ENCODE results near the gene TPH2. TPM values are rescaled to one million over a fixed set of nuclear protein-coding genes. Genes with fewer than 3 reads are reported as not detected.

The TPH2 gene
- total and polyA plus RNA-seq, 4 experiments from 2014 or later: 0.12 TPM; not detected in 3

DNA sequence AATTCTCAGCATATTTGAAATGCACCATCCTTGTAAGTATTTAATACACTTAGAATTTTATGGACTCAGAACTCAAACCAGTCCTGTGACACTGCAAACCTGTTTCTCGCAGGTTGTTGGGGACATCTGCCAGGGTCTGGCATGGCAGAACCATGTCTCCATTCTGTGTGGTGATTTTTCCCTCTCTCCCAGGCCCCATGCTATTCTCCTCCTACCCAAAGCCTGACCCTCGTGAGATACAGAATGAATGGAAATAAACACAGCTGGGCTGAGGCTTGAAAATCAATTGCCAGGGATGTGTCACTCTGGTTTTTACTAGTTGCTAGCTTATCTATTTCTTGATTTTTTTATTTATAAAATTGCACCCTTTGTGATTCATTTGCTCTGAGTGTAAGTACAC, 19.8 kb downstream of the TPH2 start:
- Mint-ChIP-seq H3K4me1 (no peaks in the 10 kb centered on the region), H3K9me3 (no peaks in the 10 kb centered on the region), H3K4me3 (no peak overlapping the region), H3K27ac (no peak overlapping the region), H3K27me3 (peaks cover 6 to 19% of the 10 kb centered on the region in 2 donors), H3K36me3 (no peaks in the 10 kb centered on the region)
- POLR2A ChIA-PET (ENCODE audit: partially characterized antibody): no interaction called here
- DNase-seq: no peak
- intact Hi-C loops (cut with micrococcal nuclease): no loop called here
- CTCF ChIA-PET (ENCODE audit: partially characterized antibody): interaction anchor here (1.6 kb wide), 1 partner anchor 8 kb away, joined by 4 read pairs; no protein-coding TSS in a partner anchor
- no peaks in the 10 kb centered on the region for H3K36me3 ChIP-seq (ENCODE audit: insufficient read depth, low read length)
- H3K27ac ChIP-seq (ENCODE audit: low read depth, low read length): no peak overlapping the region
- no peaks in the 10 kb centered on the region for H3K9me3 ChIP-seq (ENCODE audit: control insufficient read depth in 1 of 2, low read length in 2 of 2)
- no peaks in the 10 kb centered on the region for H3K27me3 ChIP-seq (ENCODE audit: insufficient read depth, low read length)
- H3K4me3 ChIP-seq (ENCODE audit: low read length in 2 of 2): no peak overlapping the region
- no peaks in the 10 kb centered on the region for H3K4me1 ChIP-seq (ENCODE audit: insufficient read depth, low read length)

DNA sequence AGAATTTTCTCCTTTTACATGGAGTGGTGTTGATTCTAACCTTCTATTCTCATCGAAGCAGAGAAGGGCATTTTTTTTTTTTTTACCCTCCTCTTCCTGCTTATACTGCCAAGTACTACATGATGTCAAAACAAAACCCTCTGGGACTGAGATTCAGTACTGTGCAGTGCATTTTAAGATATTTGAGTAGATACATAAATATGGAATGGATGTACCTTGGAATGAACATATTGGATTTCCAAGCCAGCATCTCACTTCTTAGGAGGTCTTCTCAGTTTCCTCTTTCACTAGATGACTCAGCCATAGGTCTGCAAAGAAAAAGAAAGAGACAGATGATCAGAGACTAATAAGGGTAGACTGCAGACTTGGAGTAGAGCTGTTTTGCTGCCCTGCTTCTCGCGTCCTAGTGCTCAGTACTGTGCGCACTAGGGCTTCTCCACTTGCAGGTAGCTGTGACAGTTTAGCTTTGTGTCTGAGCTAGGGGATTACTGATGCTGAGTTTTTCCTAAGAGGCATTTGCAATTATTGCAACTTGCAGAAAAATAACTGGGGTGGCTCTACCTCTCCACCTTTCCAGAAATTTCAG, 20.4 kb downstream of the TPH2 start:
- DNase-seq: no peak
- Histone ChIP-seq H3K9me3 (ENCODE audit: control insufficient read depth in 1 of 2, low read length in 2 of 2) (no peaks in the 10 kb centered on the region), H3K27me3 (ENCODE audit: insufficient read depth, low read length) (no peaks in the 10 kb centered on the region), H3K4me1 (ENCODE audit: insufficient read depth, low read length) (no peaks in the 10 kb centered on the region), H3K27ac (ENCODE audit: low read depth, low read length) (no peak overlapping the region), H3K36me3 (ENCODE audit: insufficient read depth, low read length) (no peaks in the 10 kb centered on the region), H3K4me3 (ENCODE audit: low read length in 2 of 2) (no peak overlapping the region)
- intact Hi-C loops (cut with micrococcal nuclease): no loop called here
- ChIA-PET POLR2A (ENCODE audit: partially characterized antibody) (no interaction called here), CTCF (ENCODE audit: partially characterized antibody) (no interaction called here)
- H3K27ac Mint-ChIP-seq: no peak overlapping the region
- peaks cover 4 to 17% of the 10 kb centered on the region in 2 donors for H3K27me3 Mint-ChIP-seq
- H3K4me1 Mint-ChIP-seq: no peaks in the 10 kb centered on the region
- H3K9me3 Mint-ChIP-seq: no peaks in the 10 kb centered on the region
- H3K36me3 Mint-ChIP-seq: no peaks in the 10 kb centered on the region
- no peak overlapping the region for H3K4me3 Mint-ChIP-seq

DNA sequence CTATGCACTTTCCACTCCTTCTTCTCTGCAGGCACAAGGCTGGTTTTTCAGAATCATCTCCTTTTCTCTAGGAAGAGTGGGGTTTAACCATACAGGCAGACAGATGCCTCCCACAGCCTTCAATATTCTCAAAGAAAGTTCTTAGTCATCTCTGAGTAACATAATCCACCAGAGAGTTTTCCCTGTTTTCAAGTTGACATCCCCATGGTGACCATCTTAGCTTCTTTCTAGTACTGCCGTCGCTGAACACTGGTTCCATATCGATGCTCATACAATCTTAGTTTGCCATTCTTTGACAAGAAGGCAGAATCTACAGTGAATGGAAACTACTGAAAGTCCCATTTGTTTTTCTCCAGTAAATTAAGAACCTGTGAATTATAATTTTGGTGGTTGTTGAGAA, 28.6 kb downstream of the TPH2 start:
- H3K4me3 ChIP-seq (ENCODE audit: low read length in 2 of 2): no peak overlapping the region
- H3K4me3 Mint-ChIP-seq: no peak overlapping the region
- no peaks in the 10 kb centered on the region for H3K9me3 Mint-ChIP-seq
- ChIA-PET CTCF (ENCODE audit: partially characterized antibody) (interaction anchor here (0.9 kb wide), 1 partner anchor 9 kb away, joined by 4 read pairs; no protein-coding TSS in a partner anchor), POLR2A (ENCODE audit: partially characterized antibody) (no interaction called here)
- no peak overlapping the region for H3K27ac ChIP-seq (ENCODE audit: low read depth, low read length)
- no peaks in the 10 kb centered on the region for H3K36me3 Mint-ChIP-seq
- H3K27me3 Mint-ChIP-seq: peaks cover 17 to 27% of the 10 kb centered on the region in 2 donors
- intact Hi-C loops (cut with micrococcal nuclease): no loop called here
- H3K4me1 ChIP-seq (ENCODE audit: insufficient read depth, low read length): no peaks in the 10 kb centered on the region
- no peak for DNase-seq
- no peak overlapping the region for H3K27ac Mint-ChIP-seq
- no peaks in the 10 kb centered on the region for H3K27me3 ChIP-seq (ENCODE audit: insufficient read depth, low read length)
- no peaks in the 10 kb centered on the region for H3K9me3 ChIP-seq (ENCODE audit: control insufficient read depth in 1 of 2, low read length in 2 of 2)
- no peaks in the 10 kb centered on the region for H3K4me1 Mint-ChIP-seq
- H3K36me3 ChIP-seq (ENCODE audit: insufficient read depth, low read length): no peaks in the 10 kb centered on the region

DNA sequence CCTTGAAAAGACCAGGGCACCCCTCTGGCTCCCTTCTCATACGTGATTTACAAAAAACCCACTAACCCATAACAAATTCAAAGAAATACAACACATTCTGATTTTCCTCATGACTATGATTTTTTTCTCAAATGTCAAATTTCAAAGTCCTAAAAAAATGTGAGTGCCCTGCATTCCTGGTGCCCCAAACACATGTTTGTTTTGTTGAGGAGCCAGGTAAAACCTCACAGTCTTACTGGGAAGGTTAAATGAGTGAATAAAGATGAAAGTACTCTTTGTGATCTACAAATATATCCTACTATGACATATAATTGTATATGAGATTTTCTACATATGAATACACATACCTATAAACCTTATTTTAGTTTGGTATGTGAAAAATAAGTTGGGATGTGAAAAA, 30.7 kb downstream of the TPH2 start:
- Mint-ChIP-seq H3K27me3 (peaks cover 18 to 28% of the 10 kb centered on the region in 2 donors), H3K9me3 (no peaks in the 10 kb centered on the region), H3K4me3 (no peak overlapping the region), H3K4me1 (no peaks in the 10 kb centered on the region), H3K27ac (no peak overlapping the region), H3K36me3 (no peaks in the 10 kb centered on the region)
- Histone ChIP-seq H3K4me1 (ENCODE audit: insufficient read depth, low read length) (no peaks in the 10 kb centered on the region), H3K27me3 (ENCODE audit: insufficient read depth, low read length) (no peaks in the 10 kb centered on the region), H3K4me3 (ENCODE audit: low read length in 2 of 2) (no peak overlapping the region), H3K27ac (ENCODE audit: low read depth, low read length) (no peak overlapping the region), H3K36me3 (ENCODE audit: insufficient read depth, low read length) (no peaks in the 10 kb centered on the region), H3K9me3 (ENCODE audit: control insufficient read depth in 1 of 2, low read length in 2 of 2) (no peaks in the 10 kb centered on the region)
- intact Hi-C loops (cut with micrococcal nuclease): no loop called here
- POLR2A ChIA-PET (ENCODE audit: partially characterized antibody): no interaction called here
- CTCF ChIA-PET (ENCODE audit: partially characterized antibody): no interaction called here
- no peak for DNase-seq

DNA sequence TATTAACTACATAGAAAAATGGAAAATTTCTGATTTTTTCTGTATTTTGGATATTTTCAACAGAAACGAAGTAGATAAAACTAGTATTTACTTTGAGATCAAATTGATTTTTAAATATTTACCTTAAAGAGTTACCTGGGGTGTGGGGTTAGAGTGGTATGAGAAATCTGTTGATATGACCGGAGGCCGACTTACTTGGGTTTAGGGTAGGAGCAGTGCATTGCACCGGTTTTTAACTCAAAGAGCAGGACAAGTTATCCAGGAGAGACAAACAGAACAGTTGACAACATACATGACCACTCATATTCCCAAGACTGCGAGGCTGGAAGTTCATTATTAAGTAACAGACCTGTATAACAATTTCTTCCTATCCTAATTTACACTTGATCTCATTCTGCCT, 31.4 kb downstream of the TPH2 start:
- no peak for DNase-seq
- Histone ChIP-seq H3K4me3 (ENCODE audit: low read length in 2 of 2) (no peak overlapping the region), H3K9me3 (ENCODE audit: control insufficient read depth in 1 of 2, low read length in 2 of 2) (no peaks in the 10 kb centered on the region), H3K27me3 (ENCODE audit: insufficient read depth, low read length) (no peaks in the 10 kb centered on the region), H3K36me3 (ENCODE audit: insufficient read depth, low read length) (no peaks in the 10 kb centered on the region), H3K4me1 (ENCODE audit: insufficient read depth, low read length) (no peaks in the 10 kb centered on the region), H3K27ac (ENCODE audit: low read depth, low read length) (no peak overlapping the region)
- H3K27ac Mint-ChIP-seq: no peak overlapping the region
- POLR2A ChIA-PET (ENCODE audit: partially characterized antibody): no interaction called here
- CTCF ChIA-PET (ENCODE audit: partially characterized antibody): no interaction called here
- H3K27me3 Mint-ChIP-seq: peaks cover 17 to 26% of the 10 kb centered on the region in 2 donors
- intact Hi-C loops (cut with micrococcal nuclease): no loop called here
- H3K36me3 Mint-ChIP-seq: no peaks in the 10 kb centered on the region
- H3K4me3 Mint-ChIP-seq: no peak overlapping the region
- no peaks in the 10 kb centered on the region for H3K4me1 Mint-ChIP-seq
- no peaks in the 10 kb centered on the region for H3K9me3 Mint-ChIP-seq

DNA sequence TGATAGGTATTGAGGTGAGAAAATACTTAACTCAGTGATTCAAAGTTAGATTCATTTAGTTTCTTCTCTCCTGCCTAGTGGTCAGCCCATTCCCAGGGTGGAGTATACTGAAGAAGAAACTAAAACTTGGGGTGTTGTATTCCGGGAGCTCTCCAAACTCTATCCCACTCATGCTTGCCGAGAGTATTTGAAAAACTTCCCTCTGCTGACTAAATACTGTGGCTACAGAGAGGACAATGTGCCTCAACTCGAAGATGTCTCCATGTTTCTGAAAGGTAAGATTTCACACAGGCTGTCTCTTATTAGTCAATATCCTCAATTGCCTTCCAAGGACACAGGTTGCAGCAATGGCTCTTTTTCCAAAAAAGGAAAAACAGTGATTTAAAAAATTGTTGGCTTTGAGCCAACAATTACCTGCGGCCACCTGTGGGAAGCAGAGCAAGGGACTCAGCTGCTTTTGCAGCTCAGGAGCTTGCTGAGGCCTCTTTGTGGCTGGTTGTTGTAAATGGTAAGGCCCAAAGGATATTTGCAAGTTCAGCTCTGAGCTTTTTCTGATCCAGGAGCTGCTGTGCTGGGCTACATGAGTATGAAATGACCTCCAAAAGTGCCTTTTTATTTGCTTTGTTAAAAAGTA, 33.9 kb downstream of the TPH2 start:
- no peak overlapping the region for H3K4me3 ChIP-seq (ENCODE audit: low read length in 2 of 2)
- Mint-ChIP-seq H3K4me3 (no peak overlapping the region), H3K4me1 (no peaks in the 10 kb centered on the region), H3K9me3 (no peaks in the 10 kb centered on the region), H3K36me3 (no peaks in the 10 kb centered on the region), H3K27ac (no peak overlapping the region), H3K27me3 (peaks cover 18 to 20% of the 10 kb centered on the region in 2 donors)
- no peaks in the 10 kb centered on the region for H3K4me1 ChIP-seq (ENCODE audit: insufficient read depth, low read length)
- H3K27ac ChIP-seq (ENCODE audit: low read depth, low read length): no peak overlapping the region
- H3K27me3 ChIP-seq (ENCODE audit: insufficient read depth, low read length): no peaks in the 10 kb centered on the region
- ChIA-PET POLR2A (ENCODE audit: partially characterized antibody) (no interaction called here), CTCF (ENCODE audit: partially characterized antibody) (no interaction called here)
- DNase-seq: no peak
- H3K9me3 ChIP-seq (ENCODE audit: control insufficient read depth in 1 of 2, low read length in 2 of 2): no peaks in the 10 kb centered on the region
- no peaks in the 10 kb centered on the region for H3K36me3 ChIP-seq (ENCODE audit: insufficient read depth, low read length)
- intact Hi-C loops (cut with micrococcal nuclease): no loop called here

DNA sequence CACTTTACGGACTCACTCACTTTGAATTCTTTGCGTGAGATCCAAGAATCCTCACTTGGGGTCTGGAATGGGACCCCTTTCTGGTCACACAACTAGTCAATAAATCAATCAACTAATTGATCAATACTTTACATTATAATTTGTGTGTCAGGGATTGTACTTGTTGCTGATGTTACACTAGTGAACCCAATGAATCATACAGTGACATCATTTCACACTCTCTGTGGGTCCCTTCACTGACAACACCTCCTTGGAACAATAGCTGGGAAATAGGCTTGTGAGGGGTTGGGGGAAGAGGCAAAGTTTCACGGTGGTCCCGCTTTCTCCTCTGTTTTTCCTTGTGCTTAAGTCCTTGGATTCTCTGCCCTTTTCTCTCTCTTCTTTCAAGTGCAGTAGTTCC, 35.0 kb downstream of the TPH2 start:
- intact Hi-C loops (cut with micrococcal nuclease): no loop called here

More for the DNA sequence above, 35.0 kb downstream of the TPH2 start:
- no peaks in the 10 kb centered on the region for H3K9me3 ChIP-seq (ENCODE audit: control insufficient read depth in 1 of 2, low read length in 2 of 2)
- Mint-ChIP-seq H3K27me3 (peaks cover 15 to 16% of the 10 kb centered on the region in 2 donors), H3K4me3 (no peak overlapping the region), H3K27ac (no peak overlapping the region), H3K36me3 (no peaks in the 10 kb centered on the region), H3K4me1 (no peaks in the 10 kb centered on the region), H3K9me3 (no peaks in the 10 kb centered on the region)
- ChIA-PET CTCF (ENCODE audit: partially characterized antibody) (no interaction called here), POLR2A (ENCODE audit: partially characterized antibody) (no interaction called here)
- no peaks in the 10 kb centered on the region for H3K4me1 ChIP-seq (ENCODE audit: insufficient read depth, low read length)
- H3K4me3 ChIP-seq (ENCODE audit: low read length in 2 of 2): no peak overlapping the region
- DNase-seq: no peak
- H3K27ac ChIP-seq (ENCODE audit: low read depth, low read length): no peak overlapping the region
- H3K27me3 ChIP-seq (ENCODE audit: insufficient read depth, low read length): no peaks in the 10 kb centered on the region
- H3K36me3 ChIP-seq (ENCODE audit: insufficient read depth, low read length): no peaks in the 10 kb centered on the region
